ENCODE results near the gene FLT3LG. TPM values are rescaled to one million over a fixed set of nuclear protein-coding genes. Genes with fewer than 3 reads are reported as not detected.
A peak's percentile ranks its signal among the peaks of the same experiment; 100 is the strongest.

Gene FLT3LG
- total RNA-seq, 2 experiments from 2014 or later = 8.2 to 8.4 TPM

GRCh38 chr19:49475995-49476880 is 2.2 kb downstream of the FLT3LG start:
- H3K4me3 ChIP-seq (ENCODE audit: low read depth, low read length, poor library complexity, severe bottlenecking) = peak overlapping the region; percentile 6
- peak overlapping the region; percentile 17 for H3K27ac ChIP-seq (ENCODE audit: low read depth, low read length, poor library complexity, severe bottlenecking)
- no peaks in the 10 kb centered on the region for H3K9me2 ChIP-seq (ENCODE audit: insufficient read depth, low read length)
- DNase-seq (ENCODE audit: low spot score) = peak; percentile 60
- peak; percentile 69 for TF ChIP-seq CTCF (conservative IDR thresholded peaks at IDR 0.05; ENCODE audit: low read length)
- no peak for TF ChIP-seq EZH2phosphoT487 (IDR thresholded peaks at IDR 0.05; ENCODE audit: borderline replicate concordance, low read depth, low read length)
- no TSS peak for BruUV-seq (replicated peaks)
- CTCF ChIA-PET (ENCODE audit: unreplicated experiment) = interaction anchor here (0.6 kb wide), 1 partner anchor 21 kb away, joined by 3 read pairs; no protein-coding TSS in a partner anchor
- H3K36me3 ChIP-seq (ENCODE audit: insufficient read depth, low read length) = 0 out of 2 replicates have a peak, but pooled peaks cover 2% of the 10 kb centered on the region
- no peaks in the 10 kb centered on the region for H4K20me1 ChIP-seq (ENCODE audit: insufficient read depth, low read length)
- POLR2A ChIA-PET = no interaction called here
- H3K4me1 ChIP-seq (ENCODE audit: insufficient read depth, low read length, poor library complexity, severe bottlenecking) = peaks cover 28% of the 10 kb centered on the region
- no peaks in the 10 kb centered on the region for H3K9me3 ChIP-seq (ENCODE audit: low read length)
- peak overlapping the region; percentile 97; the same call in 1 of the 2 replicates for H3K4me2 ChIP-seq (ENCODE audit: low read length)
- intact Hi-C loops (cut with micrococcal nuclease; ENCODE audit: unreplicated experiment) = no loop called here
- no peak overlapping the region for H2AFZ ChIP-seq (ENCODE audit: low read length)
- no peaks in the 10 kb centered on the region for H3K79me2 ChIP-seq (ENCODE audit: insufficient read depth, low read depth, low read length)

GRCh38 chr19:49479975-49480628 is 6.1 kb downstream of the FLT3LG start:
- Histone ChIP-seq H3K4me3 (ENCODE audit: low read depth, low read length, poor library complexity, severe bottlenecking) (no peak overlapping the region), H3K4me1 (ENCODE audit: insufficient read depth, low read length, poor library complexity, severe bottlenecking) (peaks cover 13% of the 10 kb centered on the region), H3K9me3 (ENCODE audit: low read length) (no peaks in the 10 kb centered on the region), H3K36me3 (ENCODE audit: insufficient read depth, low read length) (no peaks in the 10 kb centered on the region), H3K27ac (ENCODE audit: low read depth, low read length, poor library complexity, severe bottlenecking) (no peak overlapping the region), H3K9me2 (ENCODE audit: insufficient read depth, low read length) (no peaks in the 10 kb centered on the region), H3K79me2 (ENCODE audit: insufficient read depth, low read depth, low read length) (no peaks in the 10 kb centered on the region), H3K4me2 (ENCODE audit: low read length) (no peak overlapping the region), H4K20me1 (ENCODE audit: insufficient read depth, low read length) (no peaks in the 10 kb centered on the region), H2AFZ (ENCODE audit: low read length) (no peak overlapping the region)
- ChIA-PET CTCF (ENCODE audit: unreplicated experiment) (no interaction called here), POLR2A (interaction anchor here (0.6 kb wide), 1 partner anchor 599 kb away, joined by 5 read pairs; no protein-coding TSS in a partner anchor)
- intact Hi-C loops (cut with micrococcal nuclease; ENCODE audit: unreplicated experiment) = no loop called here
- TF ChIP-seq CTCF (conservative IDR thresholded peaks at IDR 0.05; ENCODE audit: low read length) = no peak
- TF ChIP-seq EZH2phosphoT487 (IDR thresholded peaks at IDR 0.05; ENCODE audit: borderline replicate concordance, low read depth, low read length) = no peak
- no peak for DNase-seq (ENCODE audit: low spot score)
- BruUV-seq (replicated peaks) = no TSS peak

All from OCI-LY7 (cell line).